Cardiac fibroblast (primary cell): ENCODE measurements around the gene HACD2.

ENCODE experiments used
- DNase-seq, 2 donors: peaks; one replicate each; pipeline versions ENCODE4 v3.0.0 to v3.0.0-alpha.2; 2010; ENCODE audit warnings: low read depth in 2 of 2
- H3K4me3 ChIP-seq, 2 donors: replicated peaks in 1 of 2; 1 replicate in 1 of 2; 2 replicates in 1 of 2; pipeline ENCODE4 v1.5.1; 2011; ENCODE audit warnings: low read depth in 2 of 2, low read length in 2 of 2, mild to moderate bottlenecking in 2 of 2, moderate library complexity in 1 of 2
- CTCF ChIP-seq: IDR thresholded peaks from one replicate; pipeline ENCODE4 v1.5.1; 2011; ENCODE audit warnings: low read depth, mild to moderate bottlenecking, low read length, inconsistent platforms

HACD2 gene

GRCh38 chr3:123442125-123442524 lies 142.7 kb downstream of the HACD2 start:
- DNase-seq, result no peak
- no peak overlapping the region for H3K4me3 ChIP-seq
- TF ChIP-seq CTCF, result no peak
